HepG2 (cell line): ENCODE measurements around the gene ELF1. TPM values are rescaled to one million over a fixed set of nuclear protein-coding genes. Genes with fewer than 3 reads are reported as not detected.
A peak's percentile ranks its signal among the peaks of the same experiment; 100 is the strongest.

Experiments
- CCAR2 ChIP-seq: fragments of 200-400 bp; formaldehyde crosslinking; optimal IDR thresholded peaks from 2 replicates; pipeline ENCODE3; 2018; ENCODE audit warnings: low read depth, mild to moderate bottlenecking, low read length, moderate library complexity
- HOXA3 ChIP-seq: sonication (generic); formaldehyde crosslinking; IDR thresholded peaks from 2 replicates; pipeline ENCODE4 v1.5.0; 2020; ENCODE audit warnings: missing genetic modification reagents
- RARA ChIP-seq: IDR thresholded peaks from 2 replicates; pipeline ENCODE4 v1.6.1; 2016; ENCODE audit warnings: missing genetic modification reagents, missing compliant biosample characterization
- SAP130 ChIP-seq: IDR thresholded peaks from 2 replicates; pipeline ENCODE4 v1.6.1; 2016; ENCODE audit warnings: low read depth
- SMAD3 ChIP-seq: sonication (generic); formaldehyde crosslinking; IDR thresholded peaks from 2 replicates; pipeline ENCODE4 v1.4.0; 2020; ENCODE audit warnings: missing genetic modification reagents
- SOX5 ChIP-seq: IDR thresholded peaks from 2 replicates; pipeline ENCODE4 v1.6.1; 2016; ENCODE audit warnings: borderline replicate concordance
- ZBTB20 ChIP-seq: sonication (generic); formaldehyde crosslinking; IDR thresholded peaks from 2 replicates; pipeline ENCODE4 v1.8.1; 2023; ENCODE audit warnings: missing genetic modification reagents, low read depth, mild to moderate bottlenecking, borderline replicate concordance
- ZFP36 ChIP-seq: fragments of 150-350 bp; IDR thresholded peaks from 2 replicates; pipeline ENCODE4 v1.6.1; 2018; ENCODE audit warnings: borderline replicate concordance, low read length, low read depth; ENCODE audit not compliant: partially characterized antibody
- ZNF33B ChIP-seq: sonication (generic); formaldehyde crosslinking; IDR thresholded peaks from 2 replicates; pipeline ENCODE4 v1.5.1; 2020; ENCODE audit warnings: mild to moderate bottlenecking, missing genetic modification reagents
- ZNF446 ChIP-seq: sonication (generic); formaldehyde crosslinking; IDR thresholded peaks from 2 replicates; pipeline ENCODE4 v1.5.0; 2020; ENCODE audit warnings: mild to moderate bottlenecking, missing genetic modification reagents
- ZNF552 ChIP-seq: sonication (generic); formaldehyde crosslinking; IDR thresholded peaks from 2 replicates; pipeline ENCODE4 v1.9.0; 2022; ENCODE audit warnings: missing genetic modification reagents, mild to moderate bottlenecking, borderline replicate concordance
- ZNF605 ChIP-seq: sonication (generic); formaldehyde crosslinking; IDR thresholded peaks from 2 replicates; pipeline ENCODE4 v1.8.0; 2022; ENCODE audit warnings: mild to moderate bottlenecking, missing genetic modification reagents
- ZNF75D ChIP-seq: sonication (generic); formaldehyde crosslinking; IDR thresholded peaks from 2 replicates; pipeline ENCODE4 v1.8.1; 2023; ENCODE audit warnings: missing genetic modification reagents, mild to moderate bottlenecking, borderline replicate concordance
- polyA plus RNA-seq, 8 experiments: library from polyadenylated mRNA; depleted of rRNA in 3 of 8; stranded (reverse) in 7 of 8; unstranded in 1 of 8; fragments of >200 nt; fragmentation: Illumina TruSeq in 4 of 8; extraction: Trizol in 4 of 8; gene quantifications; 2 replicates each; pipeline versions ENCODE4 v1.2.1 to v1.2.3, GENCODE V29; 2011 to 2016; ENCODE audit warnings: low read depth in 4 of 8, missing spikeins in 1 of 8, mixed read lengths in 1 of 8; ENCODE audit not compliant: insufficient read depth in 1 of 8
- total RNA-seq, 5 experiments: library from RNA; depleted of rRNA; stranded (reverse); fragments of >200 nt; fragmentation: Illumina TruSeq; extraction: Trizol; gene quantifications; 2 replicates each; pipeline ENCODE4 v1.2.3, GENCODE V29; 2016; ENCODE audit warnings: low read depth in 1 of 5
- TF ChIP-seq, protein P1 (sequence below): sonication (generic); formaldehyde crosslinking; IDR thresholded peaks from 2 replicates; pipeline ENCODE4 v1.4.0; 2020; ENCODE audit warnings: missing genetic modification reagents
- TF ChIP-seq, protein P2 (sequence below): IDR thresholded peaks from 2 replicates; pipeline ENCODE4 v1.6.1; 2012; ENCODE audit warnings: low read depth, low read length, improper control_type of control experiment
- TF ChIP-seq, protein P3 (sequence below): sonication (generic); formaldehyde crosslinking; IDR thresholded peaks from 2 replicates; pipeline ENCODE4 v1.4.0; 2020; ENCODE audit warnings: missing genetic modification reagents; ENCODE audit errors: not compliant biosample characterization
- TF ChIP-seq, protein P4 (sequence below): sonication (generic); formaldehyde crosslinking; IDR thresholded peaks from 2 replicates; pipeline ENCODE4 v1.5.0; 2020; ENCODE audit warnings: missing genetic modification reagents
- TF ChIP-seq, protein P5 (sequence below): sonication (generic); formaldehyde crosslinking; IDR thresholded peaks from 2 replicates; pipeline ENCODE4 v1.9.0; 2022; ENCODE audit warnings: low read depth, missing genetic modification reagents
- TF ChIP-seq, protein P6 (sequence below): sonication (generic); formaldehyde crosslinking; IDR thresholded peaks from 2 replicates; pipeline ENCODE4 v1.5.0; 2020; ENCODE audit warnings: missing genetic modification reagents, mild to moderate bottlenecking, borderline replicate concordance

ELF1 gene
- total and polyA plus RNA-seq, 2 of the 13 experiments (the other 11 are each of a cell fraction or from before 2014, with no cell fraction given): 24.6 to 71.5 TPM

DNA sequence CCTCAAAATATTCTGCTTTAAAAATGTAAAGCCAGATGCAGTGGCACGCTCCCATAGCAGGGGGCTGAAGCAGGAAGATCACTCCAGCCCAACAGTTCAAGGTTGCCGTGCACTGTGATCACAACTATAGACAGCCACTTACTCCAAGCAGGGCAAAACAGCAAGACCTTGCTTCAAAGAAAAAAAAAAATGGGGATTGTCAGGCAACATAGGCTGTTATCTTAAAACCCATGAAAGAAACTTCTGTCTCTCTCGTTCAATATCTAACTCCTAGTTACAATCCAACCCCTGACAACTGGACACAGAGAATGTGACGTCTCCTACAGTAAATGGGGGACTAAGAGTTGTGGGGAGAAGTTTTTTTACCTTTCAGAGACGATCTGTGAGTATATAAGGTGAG lies 17.4 kb downstream of the ELF1 start (continued):
- TF ChIP-seq, protein P1, sequence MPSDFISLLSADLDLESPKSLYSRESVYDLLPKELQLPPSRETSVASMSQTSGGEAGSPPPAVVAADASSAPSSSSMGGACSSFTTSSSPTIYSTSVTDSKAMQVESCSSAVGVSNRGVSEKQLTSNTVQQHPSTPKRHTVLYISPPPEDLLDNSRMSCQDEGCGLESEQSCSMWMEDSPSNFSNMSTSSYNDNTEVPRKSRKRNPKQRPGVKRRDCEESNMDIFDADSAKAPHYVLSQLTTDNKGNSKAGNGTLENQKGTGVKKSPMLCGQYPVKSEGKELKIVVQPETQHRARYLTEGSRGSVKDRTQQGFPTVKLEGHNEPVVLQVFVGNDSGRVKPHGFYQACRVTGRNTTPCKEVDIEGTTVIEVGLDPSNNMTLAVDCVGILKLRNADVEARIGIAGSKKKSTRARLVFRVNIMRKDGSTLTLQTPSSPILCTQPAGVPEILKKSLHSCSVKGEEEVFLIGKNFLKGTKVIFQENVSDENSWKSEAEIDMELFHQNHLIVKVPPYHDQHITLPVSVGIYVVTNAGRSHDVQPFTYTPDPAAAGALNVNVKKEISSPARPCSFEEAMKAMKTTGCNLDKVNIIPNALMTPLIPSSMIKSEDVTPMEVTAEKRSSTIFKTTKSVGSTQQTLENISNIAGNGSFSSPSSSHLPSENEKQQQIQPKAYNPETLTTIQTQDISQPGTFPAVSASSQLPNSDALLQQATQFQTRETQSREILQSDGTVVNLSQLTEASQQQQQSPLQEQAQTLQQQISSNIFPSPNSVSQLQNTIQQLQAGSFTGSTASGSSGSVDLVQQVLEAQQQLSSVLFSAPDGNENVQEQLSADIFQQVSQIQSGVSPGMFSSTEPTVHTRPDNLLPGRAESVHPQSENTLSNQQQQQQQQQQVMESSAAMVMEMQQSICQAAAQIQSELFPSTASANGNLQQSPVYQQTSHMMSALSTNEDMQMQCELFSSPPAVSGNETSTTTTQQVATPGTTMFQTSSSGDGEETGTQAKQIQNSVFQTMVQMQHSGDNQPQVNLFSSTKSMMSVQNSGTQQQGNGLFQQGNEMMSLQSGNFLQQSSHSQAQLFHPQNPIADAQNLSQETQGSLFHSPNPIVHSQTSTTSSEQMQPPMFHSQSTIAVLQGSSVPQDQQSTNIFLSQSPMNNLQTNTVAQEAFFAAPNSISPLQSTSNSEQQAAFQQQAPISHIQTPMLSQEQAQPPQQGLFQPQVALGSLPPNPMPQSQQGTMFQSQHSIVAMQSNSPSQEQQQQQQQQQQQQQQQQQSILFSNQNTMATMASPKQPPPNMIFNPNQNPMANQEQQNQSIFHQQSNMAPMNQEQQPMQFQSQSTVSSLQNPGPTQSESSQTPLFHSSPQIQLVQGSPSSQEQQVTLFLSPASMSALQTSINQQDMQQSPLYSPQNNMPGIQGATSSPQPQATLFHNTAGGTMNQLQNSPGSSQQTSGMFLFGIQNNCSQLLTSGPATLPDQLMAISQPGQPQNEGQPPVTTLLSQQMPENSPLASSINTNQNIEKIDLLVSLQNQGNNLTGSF: no peak
- TF ChIP-seq SAP130 (peak; percentile 64), ZNF446 (CRISPR knock-in tag) (no peak), ZNF33B (CRISPR knock-in tag) (no peak), HOXA3 (CRISPR knock-in tag) (peak; percentile 61; the same call in 1 of the 2 replicates), SOX5 (CRISPR knock-in tag) (peak; percentile 57; the same call in 1 of the 2 replicates), ZNF605 (CRISPR knock-in tag) (no peak), ZFP36 (no peak), SMAD3 (CRISPR knock-in tag) (no peak), ZBTB20 (0 out of 2 replicates have a peak, but pooled peaks have one; percentile 62), CCAR2 (peak; percentile 79), ZNF75D (no peak), ZNF552 (no peak), RARA (CRISPR knock-in tag) (peak; percentile 83)
- TF ChIP-seq, protein P2, sequence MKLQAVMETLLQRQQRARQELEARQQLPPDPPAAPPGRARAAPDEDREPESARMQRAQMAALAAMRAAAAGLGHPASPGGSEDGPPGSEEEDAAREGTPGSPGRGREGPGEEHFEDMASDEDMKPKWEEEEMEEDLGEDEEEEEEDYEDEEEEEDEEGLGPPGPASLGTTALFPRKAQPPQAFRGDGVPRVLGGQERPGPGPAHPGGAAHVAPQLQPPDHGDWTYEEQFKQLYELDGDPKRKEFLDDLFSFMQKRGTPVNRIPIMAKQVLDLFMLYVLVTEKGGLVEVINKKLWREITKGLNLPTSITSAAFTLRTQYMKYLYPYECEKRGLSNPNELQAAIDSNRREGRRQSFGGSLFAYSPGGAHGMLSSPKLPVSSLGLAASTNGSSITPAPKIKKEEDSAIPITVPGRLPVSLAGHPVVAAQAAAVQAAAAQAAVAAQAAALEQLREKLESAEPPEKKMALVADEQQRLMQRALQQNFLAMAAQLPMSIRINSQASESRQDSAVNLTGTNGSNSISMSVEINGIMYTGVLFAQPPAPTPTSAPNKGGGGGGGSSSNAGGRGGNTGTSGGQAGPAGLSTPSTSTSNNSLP: peak; percentile 49
- TF ChIP-seq, protein P3, sequence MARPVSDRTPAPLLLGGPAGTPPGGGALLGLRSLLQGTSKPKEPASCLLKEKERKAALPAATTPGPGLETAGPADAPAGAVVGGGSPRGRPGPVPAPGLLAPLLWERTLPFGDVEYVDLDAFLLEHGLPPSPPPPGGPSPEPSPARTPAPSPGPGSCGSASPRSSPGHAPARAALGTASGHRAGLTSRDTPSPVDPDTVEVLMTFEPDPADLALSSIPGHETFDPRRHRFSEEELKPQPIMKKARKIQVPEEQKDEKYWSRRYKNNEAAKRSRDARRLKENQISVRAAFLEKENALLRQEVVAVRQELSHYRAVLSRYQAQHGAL (CRISPR knock-in tag): no peak
- TF ChIP-seq, protein P4, sequence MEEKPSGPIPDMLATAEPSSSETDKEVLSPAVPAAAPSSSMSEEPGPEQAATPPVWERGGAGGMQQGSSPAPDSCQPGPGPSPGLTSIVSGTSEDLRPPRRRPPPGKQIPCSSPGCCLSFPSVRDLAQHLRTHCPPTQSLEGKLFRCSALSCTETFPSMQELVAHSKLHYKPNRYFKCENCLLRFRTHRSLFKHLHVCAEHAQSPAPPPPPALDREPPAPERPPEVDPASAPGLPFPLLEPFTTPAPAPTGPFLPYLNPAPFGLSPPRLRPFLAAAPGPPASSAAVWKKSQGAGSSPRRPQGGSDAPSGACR (CRISPR knock-in tag): no peak
- TF ChIP-seq, protein P5, sequence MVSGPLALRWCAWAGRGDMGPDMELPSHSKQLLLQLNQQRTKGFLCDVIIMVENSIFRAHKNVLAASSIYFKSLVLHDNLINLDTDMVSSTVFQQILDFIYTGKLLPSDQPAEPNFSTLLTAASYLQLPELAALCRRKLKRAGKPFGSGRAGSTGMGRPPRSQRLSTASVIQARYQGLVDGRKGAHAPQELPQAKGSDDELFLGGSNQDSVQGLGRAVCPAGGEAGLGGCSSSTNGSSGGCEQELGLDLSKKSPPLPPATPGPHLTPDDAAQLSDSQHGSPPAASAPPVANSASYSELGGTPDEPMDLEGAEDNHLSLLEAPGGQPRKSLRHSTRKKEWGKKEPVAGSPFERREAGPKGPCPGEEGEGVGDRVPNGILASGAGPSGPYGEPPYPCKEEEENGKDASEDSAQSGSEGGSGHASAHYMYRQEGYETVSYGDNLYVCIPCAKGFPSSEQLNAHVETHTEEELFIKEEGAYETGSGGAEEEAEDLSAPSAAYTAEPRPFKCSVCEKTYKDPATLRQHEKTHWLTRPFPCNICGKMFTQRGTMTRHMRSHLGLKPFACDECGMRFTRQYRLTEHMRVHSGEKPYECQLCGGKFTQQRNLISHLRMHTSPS (CRISPR knock-in tag): no peak
- TF ChIP-seq, protein P6, sequence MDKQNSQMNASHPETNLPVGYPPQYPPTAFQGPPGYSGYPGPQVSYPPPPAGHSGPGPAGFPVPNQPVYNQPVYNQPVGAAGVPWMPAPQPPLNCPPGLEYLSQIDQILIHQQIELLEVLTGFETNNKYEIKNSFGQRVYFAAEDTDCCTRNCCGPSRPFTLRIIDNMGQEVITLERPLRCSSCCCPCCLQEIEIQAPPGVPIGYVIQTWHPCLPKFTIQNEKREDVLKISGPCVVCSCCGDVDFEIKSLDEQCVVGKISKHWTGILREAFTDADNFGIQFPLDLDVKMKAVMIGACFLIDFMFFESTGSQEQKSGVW: no peak
